Activated effector memory CD4-positive, alpha-beta T cell treated with anti-CD3 and anti-CD28 coated beads, Interleukin-2, amount 50 U/mL, for 16 hours (primary cell): Measurements from ENCODE around the gene MOBP.
"Not testable (repeated sequence)": the region's sequence is repeated elsewhere in the genome, so short reads cannot be mapped to it uniquely, and the experiment has no call there.

Experiments used
- DNase-seq: peaks from one replicate; pipeline ENCODE4 v3.0.0-alpha.2; 2020

The MOBP gene

GRCh38 chr3:39453134-39453533 lies 14.3 kb upstream of the MOBP start:
- DNase-seq, result no peak

- DNase-seq, result not testable (repeated sequence)
Measured at GRCh38 chr3:39453872-39454271, 13.6 kb upstream of the MOBP start.

GRCh38 chr3:39454591-39455217 lies 12.8 kb upstream of the MOBP start:
- DNase-seq, result no peak

- DNase-seq, result no peak
Measured at GRCh38 chr3:39456159-39456558, 11.3 kb upstream of the MOBP start.

- DNase-seq, result no peak
Measured at GRCh38 chr3:39457361-39457760, 10.1 kb upstream of the MOBP start.

GRCh38 chr3:39458579-39458978 lies 8.9 kb upstream of the MOBP start:
- DNase-seq, result not testable (repeated sequence)

- DNase-seq, result no peak
Measured at GRCh38 chr3:39460677-39461076, 6.8 kb upstream of the MOBP start.

GRCh38 chr3:39463269-39463668 lies 4.2 kb upstream of the MOBP start:
- no peak for DNase-seq

- no peak for DNase-seq
Measured at GRCh38 chr3:39466988-39467387, 492 bp upstream of the MOBP start.

- DNase-seq, result no peak
Measured at GRCh38 chr3:39468108-39468436, 592 bp downstream of the MOBP start.

- no peak for DNase-seq
Measured at GRCh38 chr3:39469258-39469657, 1.8 kb downstream of the MOBP start.

GRCh38 chr3:39469945-39470344 lies 2.5 kb downstream of the MOBP start:
- no peak for DNase-seq

- no peak for DNase-seq
Measured at GRCh38 chr3:39471652-39472051, 4.2 kb downstream of the MOBP start.

- DNase-seq, result no peak
Measured at GRCh38 chr3:39473452-39474125, 6.1 kb downstream of the MOBP start.

GRCh38 chr3:39474126-39474515 lies 6.6 kb downstream of the MOBP start:
- no peak for DNase-seq

- no peak for DNase-seq
Measured at GRCh38 chr3:39476783-39477182, 9.3 kb downstream of the MOBP start.

GRCh38 chr3:39478226-39478625 lies 10.7 kb downstream of the MOBP start:
- DNase-seq, result no peak

- no peak for DNase-seq
Measured at GRCh38 chr3:39479701-39480414, 12.4 kb downstream of the MOBP start.

GRCh38 chr3:39485547-39485946 lies 18.1 kb downstream of the MOBP start:
- no peak for DNase-seq

GRCh38 chr3:39491014-39491413 lies 23.5 kb downstream of the MOBP start:
- no peak for DNase-seq

GRCh38 chr3:39491733-39492350 lies 24.4 kb downstream of the MOBP start:
- no peak for DNase-seq

GRCh38 chr3:39494781-39495180 lies 27.3 kb downstream of the MOBP start:
- no peak for DNase-seq

GRCh38 chr3:39497753-39498152 lies 30.3 kb downstream of the MOBP start:
- DNase-seq, result no peak
